HG02759 (cell line): Measurements from ENCODE around the gene BBX.
A peak's percentile ranks its signal among the peaks of the same experiment; 100 is the strongest.

Experiments used
- ATAC-seq: cut with Tn5 transposase; IDR thresholded peaks from one replicate; pipeline ENCODE4 v1.9.1; 2021; ENCODE audit warnings: mild to moderate bottlenecking, moderate library complexity; ENCODE audit not compliant: unreplicated experiment

Gene BBX

DNA sequence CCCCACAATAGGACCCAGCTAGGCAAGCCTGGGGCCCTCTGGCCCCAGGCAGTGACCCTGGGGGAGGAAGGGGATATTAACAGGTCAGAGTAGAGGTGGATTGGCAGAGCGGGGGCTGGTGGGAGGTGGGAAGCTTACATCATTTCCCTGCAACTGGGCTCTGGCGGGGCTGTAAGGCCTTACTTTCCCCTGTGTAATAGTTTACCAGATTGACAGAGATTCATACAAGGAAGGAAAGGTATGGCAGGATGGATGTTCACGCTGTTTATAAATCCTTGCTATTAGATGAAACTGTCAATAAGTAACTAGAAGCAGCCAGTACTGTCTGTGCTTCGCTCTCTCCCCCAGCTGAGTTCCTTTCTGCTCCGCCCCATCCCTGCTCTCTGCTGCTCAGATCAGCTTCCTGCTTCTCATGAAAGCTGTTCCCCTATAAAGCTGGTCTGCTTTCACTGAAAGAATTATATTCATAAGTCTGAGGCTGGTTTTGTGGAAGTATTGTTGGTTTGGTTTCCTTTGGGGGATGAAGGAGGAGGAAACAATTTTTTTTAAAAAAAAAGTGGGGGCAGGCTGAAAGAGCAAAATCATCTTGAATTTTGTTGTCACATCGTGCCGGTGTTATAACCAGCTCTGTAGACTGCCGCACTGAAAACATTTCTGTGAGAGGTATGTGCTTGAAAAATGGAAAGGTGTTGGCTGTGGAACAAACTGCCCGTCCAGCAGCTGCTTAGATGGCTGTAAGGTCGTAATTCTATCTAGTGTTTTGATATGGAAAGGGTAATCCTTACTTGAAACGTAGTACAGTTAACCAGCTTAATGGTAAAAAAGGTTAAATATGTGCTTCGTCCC lies 76.4 kb downstream of the BBX start:
- ATAC-seq, result peak; percentile 96

DNA sequence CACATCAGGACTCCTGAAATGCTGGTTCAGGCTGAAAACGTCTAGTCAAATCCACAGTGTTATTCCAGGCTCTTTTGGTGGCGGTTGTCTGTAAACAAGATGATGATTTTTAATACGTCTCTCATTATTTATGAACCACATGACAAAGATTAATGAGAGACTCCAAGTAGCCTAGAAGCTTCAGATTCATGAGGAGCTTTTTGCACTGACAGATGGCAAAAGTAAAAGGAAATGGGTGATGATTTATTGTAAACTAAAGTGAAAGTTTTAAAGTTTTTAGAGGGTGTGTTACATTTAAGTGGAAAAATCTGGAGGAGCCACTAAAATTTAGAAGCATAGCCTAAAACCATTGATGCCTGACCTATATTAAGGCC lies 77.0 kb downstream of the BBX start:
- no peak for ATAC-seq

DNA sequence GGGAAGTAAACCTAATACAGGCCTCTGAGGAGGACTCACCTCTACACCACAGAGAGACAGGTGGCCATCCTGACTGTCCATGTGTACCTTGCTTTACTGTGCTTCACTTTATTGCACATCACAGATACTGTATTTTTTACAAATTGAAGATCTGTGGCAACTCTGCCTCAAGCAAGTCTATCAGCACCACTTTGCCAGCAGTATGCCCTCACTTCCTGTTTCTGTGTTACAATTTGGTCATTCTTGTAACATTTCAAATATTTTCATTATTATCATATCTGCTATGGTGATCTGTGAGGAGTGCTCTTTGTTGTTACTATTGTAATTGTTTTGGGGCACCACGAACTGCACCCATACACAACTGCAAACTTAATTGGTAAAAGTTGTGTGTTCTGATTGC lies 78.0 kb downstream of the BBX start:
- no peak for ATAC-seq

DNA sequence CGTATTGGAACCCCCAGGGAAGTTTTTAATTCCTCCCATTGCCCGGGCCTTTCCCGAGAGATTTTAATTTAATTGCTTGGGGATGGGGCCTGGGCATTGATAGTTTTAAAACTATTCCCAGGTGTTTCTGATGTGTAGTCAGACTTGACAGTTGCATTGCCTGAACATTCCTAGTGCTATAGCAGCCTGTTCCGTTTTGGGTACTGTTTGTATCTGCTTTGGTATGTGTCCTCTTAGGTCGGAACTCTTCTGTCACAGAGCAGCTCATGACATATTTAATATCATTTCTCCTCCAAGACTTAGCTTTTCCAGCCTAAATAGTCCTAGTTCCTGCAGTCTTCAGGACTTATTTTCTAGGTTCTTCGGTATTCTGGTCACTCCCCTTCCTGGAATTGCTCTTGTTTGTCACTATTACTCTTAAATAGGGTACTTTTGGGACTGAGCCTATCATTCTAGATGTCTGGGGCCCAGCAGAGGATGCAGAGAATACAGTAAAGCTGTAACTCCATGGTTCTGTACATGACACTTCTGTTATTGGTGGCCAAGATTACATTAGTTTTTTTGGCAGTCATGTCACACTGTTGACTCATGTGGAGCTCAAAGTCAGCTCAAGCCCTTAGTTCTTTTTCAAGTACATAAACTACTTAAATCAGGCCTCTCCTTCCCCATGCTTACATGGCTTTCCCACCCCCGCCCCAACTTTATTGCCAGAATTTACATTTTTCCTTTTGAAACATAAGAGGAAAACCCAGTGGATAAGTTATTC lies 81.5 kb downstream of the BBX start:
- no peak for ATAC-seq

DNA sequence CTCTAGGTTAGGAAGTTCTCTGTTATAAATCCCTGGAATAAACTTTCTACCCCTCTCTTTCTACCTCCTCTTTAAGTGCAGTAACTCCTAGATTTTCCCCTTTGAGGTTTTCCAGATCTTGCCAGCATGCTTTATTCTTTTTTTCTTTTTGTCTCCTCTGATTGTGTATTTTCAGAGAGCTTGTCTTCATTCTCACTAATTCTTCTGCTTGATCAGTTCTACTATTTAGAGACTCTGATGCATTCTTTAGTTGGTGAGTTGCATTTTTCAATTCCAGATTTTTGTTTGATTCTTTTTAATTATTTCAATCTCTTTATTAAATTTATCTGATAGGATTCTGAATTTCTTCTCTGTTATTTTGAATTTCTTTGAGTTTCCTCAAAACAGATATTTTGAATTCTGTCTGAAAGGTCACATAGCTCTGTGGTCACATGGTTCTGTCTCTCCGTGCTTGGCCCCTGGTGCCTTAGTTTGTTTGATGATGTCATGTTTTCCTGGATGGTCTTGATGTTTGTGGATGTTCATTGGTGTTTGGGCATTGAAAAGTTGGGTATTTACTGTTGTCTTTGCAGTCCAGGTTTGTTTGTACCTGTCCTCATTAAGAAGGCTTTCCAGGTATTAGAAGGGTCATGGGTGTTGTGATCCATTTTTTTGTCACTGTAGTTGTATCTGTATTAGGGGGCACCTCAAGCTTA lies 89.2 kb downstream of the BBX start:
- ATAC-seq, result no peak

DNA sequence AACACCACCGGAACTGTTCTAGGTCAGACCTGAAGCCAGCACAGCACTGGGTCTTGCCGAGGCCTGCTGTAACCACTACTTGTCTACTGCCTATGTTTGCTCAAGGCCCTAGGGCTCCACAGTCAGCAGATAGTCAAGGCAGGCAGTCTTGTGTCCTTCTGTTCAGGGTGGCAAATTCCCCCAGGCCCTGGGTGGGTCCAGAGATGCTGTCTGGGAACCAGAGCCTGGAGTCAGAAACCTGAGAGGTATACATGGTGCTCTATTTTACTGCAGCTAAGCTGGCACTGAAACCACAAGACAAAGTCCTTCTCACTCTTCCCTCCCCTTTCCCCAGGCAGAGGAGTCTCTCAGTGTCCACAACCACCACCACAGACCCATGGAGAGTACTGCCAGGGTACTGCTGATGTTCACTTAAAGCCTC lies 89.9 kb downstream of the BBX start:
- ATAC-seq, result no peak

DNA sequence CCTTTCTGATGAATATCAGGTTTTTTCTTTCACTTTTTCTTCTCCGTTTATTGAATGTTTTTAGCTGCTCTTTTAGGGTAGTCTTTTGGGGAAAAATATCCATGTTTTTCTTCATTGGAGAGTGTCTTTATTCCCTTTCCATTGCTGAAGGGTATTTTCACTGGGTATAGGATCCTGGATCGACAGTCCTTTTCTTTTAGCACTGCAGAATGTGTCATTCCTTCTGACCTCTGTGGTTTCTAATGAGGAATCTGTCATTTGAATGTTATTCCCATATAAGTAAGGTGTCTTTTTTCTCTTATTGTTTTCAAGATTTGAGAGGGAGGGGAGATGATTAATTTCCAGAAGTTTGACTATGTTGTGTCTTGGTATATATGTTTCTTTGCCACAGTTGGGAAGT lies 96.8 kb downstream of the BBX start:
- no peak for ATAC-seq

DNA sequence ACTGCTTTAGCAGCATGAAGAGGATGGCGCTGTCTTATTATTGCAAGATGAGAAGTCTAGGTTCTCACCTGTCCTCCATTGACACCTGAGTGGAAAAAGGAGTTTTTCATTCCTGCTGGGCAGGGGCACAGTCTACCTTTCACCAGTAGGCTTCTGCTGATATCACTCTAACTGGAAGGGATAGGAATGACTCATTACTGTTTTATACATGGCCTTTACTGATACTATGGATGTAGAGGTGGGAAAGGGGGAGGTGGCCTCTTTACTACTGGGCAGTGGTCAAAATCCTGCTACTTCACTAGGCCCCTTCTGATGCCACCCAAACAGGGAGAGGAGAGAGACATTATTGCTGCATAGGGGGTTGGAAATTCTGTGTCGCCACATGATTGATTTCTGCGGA lies 97.8 kb downstream of the BBX start:
- ATAC-seq, result no peak

DNA sequence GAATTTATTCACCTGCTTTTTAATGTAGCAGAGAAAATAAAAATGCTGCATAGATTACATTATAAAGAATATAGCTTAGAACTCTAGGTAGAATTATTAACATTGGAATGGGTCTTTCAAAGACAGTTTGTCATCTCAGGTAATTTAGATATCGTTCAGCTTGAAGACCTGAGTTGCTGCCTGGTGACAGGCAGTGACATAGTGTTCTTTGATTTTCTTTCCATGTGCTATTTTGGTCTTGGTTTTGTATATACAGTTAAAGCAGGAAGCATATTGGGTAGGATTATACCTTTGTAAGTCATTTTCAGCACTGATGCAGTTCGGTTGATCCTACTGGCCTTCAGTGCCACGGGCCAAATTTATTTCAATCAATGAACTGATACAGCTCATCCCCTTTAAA lies 98.7 kb downstream of the BBX start:
- no peak for ATAC-seq

DNA sequence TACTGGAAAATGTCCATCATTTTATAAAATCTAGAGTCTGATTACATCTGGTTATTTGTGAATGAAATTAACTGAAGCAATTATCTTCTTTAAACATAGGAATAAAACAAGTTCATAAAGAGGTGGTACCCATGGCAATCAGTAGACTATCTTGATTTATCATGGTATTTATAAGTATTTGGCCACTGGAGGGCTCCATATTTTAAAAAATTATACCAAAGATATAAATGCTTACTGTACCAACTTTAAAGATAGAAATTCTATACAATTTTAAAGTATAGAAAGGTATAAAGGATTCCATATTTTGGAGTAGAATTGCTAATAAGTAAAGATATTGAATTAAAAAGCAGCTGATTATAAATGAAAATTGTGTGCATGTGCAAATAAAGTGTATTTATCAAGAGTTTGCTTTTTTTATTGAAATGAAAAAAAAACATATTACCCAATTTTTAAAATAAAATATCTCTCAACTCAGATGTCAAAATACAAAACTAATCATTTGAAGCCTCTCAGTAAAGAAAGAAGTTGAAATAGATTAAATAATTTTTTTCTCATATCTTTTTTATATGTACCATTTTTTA lies 105.3 kb downstream of the BBX start:
- ATAC-seq, result no peak

DNA sequence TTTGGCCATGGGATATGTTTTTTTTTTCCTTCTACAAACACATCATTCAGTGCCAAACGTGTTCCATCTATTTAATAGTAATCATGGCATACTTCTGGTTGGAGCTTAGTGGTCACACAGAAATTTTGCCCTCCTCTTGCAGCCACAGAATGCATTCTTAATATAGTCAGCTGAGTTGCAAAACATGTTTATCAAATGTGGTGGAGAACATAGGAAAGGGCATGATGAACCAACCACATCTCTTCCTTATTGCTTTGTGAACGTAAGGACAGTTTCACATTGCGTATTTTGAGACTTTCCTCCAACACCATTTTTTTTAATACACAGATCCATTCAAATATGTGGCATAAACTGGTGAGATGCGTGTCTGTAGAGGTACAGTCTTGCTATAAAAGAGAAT lies 106.8 kb downstream of the BBX start:
- ATAC-seq, result no peak

DNA sequence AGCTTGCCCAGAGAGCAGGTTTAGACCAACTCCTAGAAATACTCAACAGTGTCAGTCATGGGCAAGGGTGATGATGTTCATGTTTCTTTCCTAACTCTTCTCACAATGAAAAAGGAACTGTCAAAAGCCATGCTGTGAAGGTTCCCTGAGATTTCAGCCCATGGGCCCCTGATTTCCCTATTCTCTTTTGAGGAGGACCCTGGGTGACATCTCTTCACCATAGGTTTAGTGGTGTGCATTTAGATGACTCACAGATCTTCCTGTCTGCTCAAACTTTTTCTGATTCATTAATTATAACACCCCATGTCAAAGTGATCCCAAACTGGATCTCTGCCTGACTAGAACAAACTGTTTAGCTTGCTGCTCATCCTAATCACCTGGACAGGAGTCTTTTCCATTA lies 108.0 kb downstream of the BBX start:
- no peak for ATAC-seq

DNA sequence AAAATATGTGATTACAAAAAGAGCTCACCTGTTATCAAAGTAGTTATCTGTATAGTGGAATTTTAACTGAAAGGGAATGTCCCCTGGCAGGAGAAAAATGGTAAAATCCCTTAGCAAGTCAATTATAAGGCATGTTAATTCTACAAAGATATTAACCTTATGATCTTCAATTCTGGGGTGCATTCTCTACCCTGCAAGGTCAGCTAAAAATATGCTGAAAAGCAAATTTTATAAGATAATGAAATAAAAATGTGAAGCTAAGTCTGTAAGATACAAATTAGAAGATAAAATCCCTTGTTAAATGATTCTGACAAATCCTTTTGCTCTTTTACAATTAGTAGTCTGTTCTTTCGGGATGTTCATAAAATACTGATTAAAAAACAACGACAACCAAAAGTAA lies 109.8 kb downstream of the BBX start:
- ATAC-seq, result no peak

DNA sequence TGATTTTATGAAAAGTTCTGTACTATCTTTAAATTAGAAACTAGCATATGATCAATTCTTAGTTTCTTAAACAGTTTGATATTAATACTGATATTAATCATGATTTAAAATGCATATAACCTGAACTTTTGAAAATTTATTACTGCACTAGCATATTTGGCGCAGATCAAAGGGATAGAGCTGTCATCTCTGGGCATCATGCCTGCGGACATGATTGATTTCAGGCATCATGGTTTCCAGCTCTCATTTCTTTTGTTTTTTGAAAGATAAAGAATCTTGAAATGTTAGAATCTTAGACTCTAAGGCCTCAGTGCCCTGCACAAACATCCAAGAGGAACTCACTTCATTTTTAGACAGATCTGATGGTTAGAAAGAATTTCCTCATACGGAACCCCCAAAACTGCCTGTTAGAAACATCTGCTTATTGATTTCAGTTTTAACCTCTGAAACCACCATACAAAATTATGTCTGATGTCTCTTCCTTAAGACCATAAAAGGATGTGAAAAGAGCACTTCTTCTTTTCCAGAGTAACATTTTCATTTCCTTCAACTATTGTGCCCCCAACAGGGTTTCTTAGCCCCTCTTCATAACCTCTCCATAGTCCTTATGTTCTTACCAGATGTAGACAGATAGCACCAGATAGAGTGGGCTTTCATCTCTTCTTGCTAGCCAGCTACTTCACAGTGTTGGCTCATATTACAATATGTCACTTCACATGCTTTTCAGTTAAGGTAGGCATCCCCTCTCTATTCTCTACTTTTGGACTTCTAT lies 110.8 kb downstream of the BBX start:
- ATAC-seq, result peak; percentile 89

DNA sequence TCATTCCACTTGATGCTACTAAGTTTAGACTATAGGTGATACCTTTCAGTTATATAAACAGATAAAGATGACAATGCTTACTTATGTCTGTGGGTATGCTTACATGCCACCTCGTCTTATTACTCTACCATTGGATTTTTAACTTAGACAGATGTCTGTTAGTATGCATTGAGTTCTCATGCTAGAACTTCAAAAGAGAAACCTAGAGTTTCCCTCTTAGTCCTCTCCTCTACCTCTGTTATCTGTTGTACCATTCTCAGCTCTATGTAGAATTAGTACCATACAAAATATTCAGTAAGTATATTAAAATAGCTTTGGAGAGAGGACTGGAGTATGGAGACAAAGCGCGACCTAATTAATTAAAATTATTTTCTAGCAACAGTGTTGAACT lies 111.3 kb downstream of the BBX start:
- ATAC-seq, result peak; percentile 23

DNA sequence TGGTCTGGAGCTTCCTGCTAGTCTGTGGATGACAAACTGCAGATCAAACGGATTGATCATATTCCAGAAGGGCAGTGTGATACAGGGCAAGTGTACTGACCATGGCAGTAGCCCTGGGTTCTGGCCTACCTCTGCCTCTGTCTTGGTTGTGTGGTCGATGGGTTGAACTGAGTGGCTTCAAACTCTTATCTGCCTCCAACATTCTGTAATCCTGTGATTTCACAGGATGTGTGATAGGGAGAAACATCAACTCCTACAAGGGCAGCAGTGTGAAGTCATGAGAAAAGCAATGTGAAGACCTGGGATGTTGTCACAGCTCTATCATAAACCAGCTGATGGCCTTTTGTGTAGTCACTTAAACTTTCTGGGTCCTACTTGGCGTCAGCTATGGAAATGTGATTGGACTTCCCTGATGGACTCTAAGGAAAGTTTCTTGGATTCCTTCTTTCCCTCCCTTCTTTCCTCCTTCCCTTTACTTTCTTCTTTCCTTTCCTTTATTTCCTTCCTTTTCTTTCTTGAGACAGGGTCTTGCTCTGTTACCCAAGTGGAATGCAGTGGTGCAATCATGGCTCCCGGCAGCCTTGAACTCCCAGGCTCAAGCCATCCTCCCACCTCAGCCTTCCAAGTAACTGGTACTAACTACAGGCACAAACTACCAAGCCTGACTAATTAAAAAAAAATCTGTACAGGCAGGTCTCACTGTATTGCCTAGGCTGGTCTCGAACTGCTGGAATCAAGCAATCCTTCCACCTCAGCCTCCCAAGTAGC lies 114.8 kb downstream of the BBX start:
- ATAC-seq, result no peak

DNA sequence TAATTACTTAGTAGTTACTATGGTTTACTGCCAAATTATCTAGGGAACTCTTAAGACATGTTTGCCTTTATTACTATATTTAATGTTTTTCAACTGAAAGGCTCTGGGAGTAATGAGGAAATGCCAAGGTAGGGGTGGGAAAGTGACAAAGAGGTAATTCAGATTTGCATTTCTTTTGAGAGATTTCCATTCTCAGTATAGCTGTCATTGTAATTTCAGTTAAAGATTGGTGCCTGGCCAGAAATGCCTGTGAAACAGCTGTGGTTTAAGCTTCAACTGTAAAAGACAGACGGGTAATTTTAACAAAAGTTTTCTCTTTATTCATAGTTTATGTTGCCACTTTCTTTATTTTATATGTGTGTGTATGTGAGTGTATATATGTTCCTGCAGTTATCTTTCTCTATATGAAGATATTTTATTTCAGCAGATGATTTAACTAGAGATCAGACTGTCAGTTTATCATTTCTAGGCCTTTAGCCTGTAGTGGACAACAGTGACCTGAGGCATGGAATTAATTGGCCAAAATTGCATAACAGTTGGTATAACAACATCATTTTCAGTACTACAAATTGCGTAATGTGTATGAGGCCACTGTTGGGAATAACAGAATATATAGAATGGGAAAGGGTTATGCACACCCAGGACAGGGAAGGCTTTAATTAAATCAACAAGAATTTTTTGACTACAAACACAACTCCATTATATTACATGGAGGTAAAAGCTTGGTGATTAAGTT lies 119.0 kb downstream of the BBX start:
- ATAC-seq, result no peak

DNA sequence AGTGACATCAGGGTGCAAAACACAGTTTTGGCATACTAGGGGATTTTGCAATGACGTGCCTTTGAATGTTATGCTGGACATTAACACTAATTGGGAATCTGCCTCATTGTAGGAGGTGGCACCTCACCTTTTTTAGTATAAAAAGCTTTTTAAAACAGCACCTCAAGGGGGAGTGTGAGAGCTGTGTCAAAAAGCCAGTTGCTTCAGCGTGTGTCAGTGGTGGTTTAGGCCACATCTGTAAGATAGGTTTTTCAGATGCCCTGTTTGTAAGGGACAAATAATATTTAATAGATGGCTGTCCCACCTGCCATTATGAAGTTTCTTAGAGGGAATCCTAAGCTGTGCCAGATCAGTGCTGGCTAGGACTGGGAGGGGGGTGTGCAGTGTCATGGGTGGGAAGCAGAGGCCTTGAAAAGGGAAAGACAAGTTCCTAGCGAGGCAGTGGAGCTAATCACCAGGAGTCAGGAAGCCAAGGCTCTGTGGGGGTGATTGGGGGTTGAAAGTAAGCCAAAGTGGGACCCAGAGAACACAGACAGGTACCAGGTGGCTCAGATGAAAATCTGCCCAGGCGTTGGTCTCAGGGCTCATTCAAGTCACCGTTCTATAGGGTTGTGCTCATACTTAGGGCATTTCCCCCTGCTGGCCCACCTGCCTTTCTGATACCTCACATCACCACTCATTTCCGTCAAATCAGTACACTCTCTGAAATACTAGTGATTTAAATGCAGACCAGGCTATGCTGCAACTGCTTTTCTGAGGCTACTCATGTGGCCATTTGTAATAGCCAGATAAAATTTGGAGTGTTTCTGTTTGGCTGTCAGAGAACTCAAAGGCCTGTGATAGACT lies 120.5 kb downstream of the BBX start:
- no peak for ATAC-seq
